ENCODE results near the gene RSRP1.

GRCh38 chr1:25245809-25246599, 1.2 kb downstream of the RSRP1 start:
- no peak for TF ChIP-seq POLR2A (IDR thresholded peaks at IDR 0.05)
- no peak for TF ChIP-seq CTCF (IDR thresholded peaks at IDR 0.05)

All from adrenal gland (tissue), 5 donors.